Measurements from ENCODE around the gene SLC12A6. TPM values are rescaled to one million over a fixed set of nuclear protein-coding genes. Genes with fewer than 3 reads are reported as not detected.
"Not testable (repeated sequence)": the region's sequence is repeated elsewhere in the genome, so short reads cannot be mapped to it uniquely, and the experiment has no call there.

The SLC12A6 gene
- total RNA-seq, 1 donor from 2014 or later = 18.4 TPM

DNA sequence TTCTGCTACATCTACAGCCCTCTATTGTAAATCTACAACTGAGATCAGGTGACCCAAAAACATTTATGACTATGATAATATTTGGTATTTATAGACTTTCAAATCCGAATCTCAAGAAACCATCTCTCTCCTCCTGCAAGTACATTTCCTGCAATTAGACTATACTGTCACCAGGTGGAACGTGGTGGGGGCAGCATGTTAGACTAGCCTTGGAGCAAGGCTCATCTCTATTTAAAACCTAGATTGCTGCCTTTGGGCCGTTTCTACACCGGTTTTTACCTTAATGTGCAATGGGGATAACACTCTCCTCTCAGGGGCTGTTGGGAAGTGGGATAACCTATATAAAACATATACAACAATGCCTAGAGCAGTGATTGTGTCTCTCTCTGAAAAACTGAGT, 123.9 kb downstream of the SLC12A6 start:
- H3K9me3 Mint-ChIP-seq = no peaks in the 10 kb centered on the region
- peaks cover 2% of the 10 kb centered on the region for H3K4me1 Mint-ChIP-seq
- H3K27me3 Mint-ChIP-seq = peaks cover 12% of the 10 kb centered on the region
- peak; percentile 53 for DNase-seq
- intact Hi-C loops (cut with micrococcal nuclease) = no loop called here
- no peaks in the 10 kb centered on the region for H3K36me3 Mint-ChIP-seq (ENCODE audit: low read depth)
- H3K4me3 Mint-ChIP-seq = no peak overlapping the region
- no peak overlapping the region for H3K27ac Mint-ChIP-seq

- DNase-seq = peak; percentile 99
- intact Hi-C loops (cut with micrococcal nuclease) = loop anchor here (1.0 to 2.0 kb wide), 5 partner anchors 16 to 171 kb away; partner anchors contain the start of genes AVEN, EMC4 and PGBD4
- Mint-ChIP-seq H3K4me1 (peaks cover 16% of the 10 kb centered on the region), H3K27ac (peak within 1 kb of the TSS; percentile 81), H3K36me3 (ENCODE audit: low read depth) (peaks cover 12% of the 10 kb centered on the region), H3K27me3 (peaks cover 6% of the 10 kb centered on the region), H3K9me3 (no peaks in the 10 kb centered on the region), H3K4me3 (peak within 1 kb of the TSS; percentile 87)
Measured at GRCh38 chr15:34209421-34210282, 127.9 kb downstream of the SLC12A6 start, which contains the start of gene KATNBL1. TSS of gene KATNBL1 (minus strand) at chr15:34210096. CDS start at chr15:34163676, 46,420 bp downstream.

DNA sequence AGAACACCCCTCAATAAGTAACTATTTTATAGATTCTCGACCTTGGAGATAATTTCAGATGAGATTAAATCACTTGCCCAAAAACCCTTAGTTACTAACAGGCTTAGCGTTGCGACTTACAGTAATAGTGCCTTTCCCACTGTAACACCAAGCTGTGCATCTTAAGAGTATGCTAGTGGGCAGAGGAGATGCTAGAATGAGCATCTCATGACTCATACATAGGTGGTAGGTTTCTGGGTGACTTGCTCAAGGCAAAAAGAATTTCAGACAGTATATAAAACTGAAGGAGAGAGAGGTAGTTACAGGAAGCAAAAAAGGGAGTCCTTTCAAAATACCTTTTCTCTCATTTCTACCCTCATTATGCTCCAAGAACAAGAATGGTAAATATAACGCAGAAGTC, 131.6 kb downstream of the SLC12A6 start:
- H3K4me1 Mint-ChIP-seq = peaks cover 22% of the 10 kb centered on the region
- H3K4me3 Mint-ChIP-seq = no peak overlapping the region
- H3K27ac Mint-ChIP-seq = peak overlapping the region; percentile 21

GRCh38 chr15:34203936-34204335, 133.6 kb downstream of the SLC12A6 start:
- H3K4me1 Mint-ChIP-seq = peaks cover 24% of the 10 kb centered on the region
- intact Hi-C loops (cut with micrococcal nuclease) = no loop called here
- no peaks in the 10 kb centered on the region for H3K9me3 Mint-ChIP-seq
- H3K4me3 Mint-ChIP-seq = no peak overlapping the region
- H3K27ac Mint-ChIP-seq = no peak overlapping the region
- no peak for DNase-seq
- H3K36me3 Mint-ChIP-seq (ENCODE audit: low read depth) = peaks cover 33% of the 10 kb centered on the region
- H3K27me3 Mint-ChIP-seq = no peaks in the 10 kb centered on the region

More for the DNA sequence above, 131.6 kb downstream of the SLC12A6 start:
- intact Hi-C loops (cut with micrococcal nuclease) = no loop called here
- H3K9me3 Mint-ChIP-seq = no peaks in the 10 kb centered on the region
- H3K27me3 Mint-ChIP-seq = no peaks in the 10 kb centered on the region
- DNase-seq = no peak
- H3K36me3 Mint-ChIP-seq (ENCODE audit: low read depth) = peaks cover 21% of the 10 kb centered on the region

DNA sequence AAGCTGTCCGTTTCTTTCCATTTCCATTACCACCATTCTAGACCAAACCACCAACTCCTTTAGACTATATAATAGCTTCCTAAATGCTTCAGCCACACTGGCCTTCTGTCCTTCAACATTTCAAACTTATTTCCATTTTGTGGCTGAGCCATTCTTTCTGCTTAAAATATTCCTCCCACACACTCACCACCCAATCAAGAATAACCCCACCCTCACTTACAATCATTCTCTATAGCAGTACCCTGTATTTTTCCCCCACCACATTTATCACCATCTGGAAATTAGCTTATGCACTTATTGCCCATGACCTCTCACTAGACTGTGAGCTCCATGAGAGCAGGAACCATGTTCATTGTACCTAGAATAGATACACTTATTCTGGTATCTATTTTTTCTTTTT, 134.3 kb downstream of the SLC12A6 start:
- peaks cover 38% of the 10 kb centered on the region for H3K36me3 Mint-ChIP-seq (ENCODE audit: low read depth)
- no peak overlapping the region for H3K4me3 Mint-ChIP-seq
- peaks cover 21% of the 10 kb centered on the region for H3K4me1 Mint-ChIP-seq
- DNase-seq = no peak
- no peak overlapping the region for H3K27ac Mint-ChIP-seq
- intact Hi-C loops (cut with micrococcal nuclease) = no loop called here
- H3K27me3 Mint-ChIP-seq = no peaks in the 10 kb centered on the region
- H3K9me3 Mint-ChIP-seq = no peaks in the 10 kb centered on the region

GRCh38 chr15:34193272-34193671, 144.3 kb downstream of the SLC12A6 start:
- H3K36me3 Mint-ChIP-seq (ENCODE audit: low read depth) = peaks cover 16% of the 10 kb centered on the region
- H3K4me3 Mint-ChIP-seq; intact Hi-C loops (cut with micrococcal nuclease); H3K9me3 Mint-ChIP-seq; H3K27ac Mint-ChIP-seq; H3K27me3 Mint-ChIP-seq; DNase-seq; H3K4me1 Mint-ChIP-seq: not testable (repeated sequence)

GRCh38 chr15:34188711-34189110, 148.9 kb downstream of the SLC12A6 start:
- Mint-ChIP-seq H3K36me3 (ENCODE audit: low read depth) (peaks cover 18% of the 10 kb centered on the region), H3K4me1 (peaks cover 2% of the 10 kb centered on the region), H3K9me3 (no peaks in the 10 kb centered on the region), H3K27ac (no peak overlapping the region), H3K4me3 (no peak overlapping the region), H3K27me3 (no peaks in the 10 kb centered on the region)
- DNase-seq = no peak
- intact Hi-C loops (cut with micrococcal nuclease) = no loop called here

GRCh38 chr15:34185666-34186065, 151.9 kb downstream of the SLC12A6 start:
- no peak for DNase-seq
- H3K27ac Mint-ChIP-seq = no peak overlapping the region
- peaks cover 21% of the 10 kb centered on the region for H3K36me3 Mint-ChIP-seq (ENCODE audit: low read depth)
- H3K9me3 Mint-ChIP-seq = no peaks in the 10 kb centered on the region
- H3K4me3 Mint-ChIP-seq = no peak overlapping the region
- no peaks in the 10 kb centered on the region for H3K27me3 Mint-ChIP-seq
- intact Hi-C loops (cut with micrococcal nuclease) = no loop called here
- H3K4me1 Mint-ChIP-seq = peaks cover 3% of the 10 kb centered on the region

GRCh38 chr15:34182942-34183341, 154.6 kb downstream of the SLC12A6 start:
- no peaks in the 10 kb centered on the region for H3K9me3 Mint-ChIP-seq
- DNase-seq = no peak
- H3K4me1 Mint-ChIP-seq = peaks cover 2% of the 10 kb centered on the region
- H3K36me3 Mint-ChIP-seq (ENCODE audit: low read depth) = peaks cover 22% of the 10 kb centered on the region
- no peak overlapping the region for H3K4me3 Mint-ChIP-seq
- H3K27ac Mint-ChIP-seq = no peak overlapping the region
- intact Hi-C loops (cut with micrococcal nuclease) = no loop called here
- H3K27me3 Mint-ChIP-seq = no peaks in the 10 kb centered on the region

Other genes with a start within 250 kb of the SLC12A6 start
- 70.9 and 75.8 TPM in 2 replicates for gene EMC7, start 235.9 kb downstream of the SLC12A6 start, total RNA-seq
- 3.7 and 4.0 TPM in 2 replicates for gene PGBD4, start 235.7 kb downstream of the SLC12A6 start, total RNA-seq
- gene KATNBL1, start 127.7 kb downstream of the SLC12A6 start, total RNA-seq = 41.1 and 44.2 TPM in 2 replicates
- gene EMC4, start 112.8 kb downstream of the SLC12A6 start, total RNA-seq = 102 and 105 TPM in 2 replicates
- gene NOP10, start 5.4 kb upstream of the SLC12A6 start, total RNA-seq = 238 and 250 TPM in 2 replicates
- gene NUTM1, start 5.5 kb upstream of the SLC12A6 start, total RNA-seq = not detected in 2 replicates
- 63.9 and 67.3 TPM in 2 replicates for gene LPCAT4, start 29.4 kb upstream of the SLC12A6 start, total RNA-seq
- 244 and 246 TPM in 2 replicates for gene GOLGA8A, start 100.0 kb upstream of the SLC12A6 start, total RNA-seq
- gene GOLGA8B, start 245.9 kb upstream of the SLC12A6 start, total RNA-seq = 210 and 234 TPM in 2 replicates